Neural progenitor cell (in vitro differentiated cells): ENCODE data around the gene SLC34A1. TPM values are rescaled to one million over a fixed set of nuclear protein-coding genes. Genes with fewer than 3 reads are reported as not detected.

Experiments
- DNase-seq: peaks from one replicate; pipeline ENCODE4 v3.0.0-alpha.2; 2016; ENCODE audit warnings: low spot score
- H2AFZ ChIP-seq: fragments of 200-600 bp; sonication (generic); replicated peaks from 2 replicates; pipeline ENCODE4 v1.6.1; 2016; ENCODE audit warnings: antibody characterized with exemption
- H3F3A ChIP-seq: fragments of 200-600 bp; sonication (generic); 2 replicates; pipeline ENCODE4 v1.6.1; 2016; ENCODE audit warnings: antibody characterized with exemption, low read depth
- H3K27ac ChIP-seq: fragments of 200-600 bp; sonication (generic); 2 replicates; pipeline ENCODE4 v1.5.1; 2016; ENCODE audit warnings: mild to moderate bottlenecking
- H3K27me3 ChIP-seq: fragments of 200-600 bp; sonication (generic); 2 replicates; pipeline ENCODE4 v1.6.1; 2016; ENCODE audit warnings: mild to moderate bottlenecking, moderate library complexity
- H3K36me3 ChIP-seq: fragments of 200-600 bp; sonication (generic); 2 replicates; pipeline ENCODE4 v1.5.1; 2016
- H3K4me1 ChIP-seq: fragments of 200-600 bp; sonication (generic); 2 replicates; pipeline ENCODE4 v1.6.1; 2016; ENCODE audit warnings: mixed run types
- H3K4me2 ChIP-seq: fragments of 200-600 bp; sonication (generic); 2 replicates; pipeline ENCODE4 v1.6.1; 2016
- H3K4me3 ChIP-seq: fragments of 200-600 bp; sonication (generic); 2 replicates; pipeline ENCODE4 v1.5.1; 2016
- H3K79me2 ChIP-seq: fragments of 200-600 bp; sonication (generic); 2 replicates; pipeline ENCODE4 v1.6.1; 2016; ENCODE audit warnings: low read depth
- H3K9ac ChIP-seq: fragments of 200-600 bp; sonication (generic); 2 replicates; pipeline ENCODE4 v1.6.1; 2016
- H3K9me3 ChIP-seq: fragments of 200-600 bp; sonication (generic); 2 replicates; pipeline ENCODE4 v1.5.1; 2016; ENCODE audit warnings: low read depth
- H4K20me1 ChIP-seq: fragments of 200-600 bp; sonication (generic); 2 replicates; pipeline ENCODE4 v1.6.1; 2016; ENCODE audit warnings: low read depth
- H3K27ac Mint-ChIP-seq: 3 replicates; pipeline ENCODE4 v1.8.0; 2021; ENCODE audit warnings: mixed read lengths
- H3K27me3 Mint-ChIP-seq: 2 replicates; pipeline ENCODE4 v1.8.0; 2022; ENCODE audit warnings: low read depth, mild to moderate bottlenecking, inconsistent platforms, moderate library complexity, mixed read lengths; ENCODE audit not compliant: insufficient read depth
- H3K36me3 Mint-ChIP-seq: 3 replicates; pipeline ENCODE4 v1.8.0; 2021; ENCODE audit warnings: mixed read lengths
- H3K4me1 Mint-ChIP-seq: 3 replicates; pipeline ENCODE4 v1.8.0; 2021; ENCODE audit warnings: mixed read lengths
- H3K4me3 Mint-ChIP-seq: 3 replicates; pipeline ENCODE4 v1.8.0; 2021; ENCODE audit warnings: mild to moderate bottlenecking, moderate library complexity, mixed read lengths
- H3K9me3 Mint-ChIP-seq: 3 replicates; pipeline ENCODE4 v1.8.0; 2020; ENCODE audit warnings: mixed read lengths
- CTCF ChIP-seq: fragments of 200-600 bp; sonication (generic); IDR thresholded peaks from 2 replicates; pipeline ENCODE4 v1.5.1; 2017; ENCODE audit warnings: antibody characterized with exemption, mild to moderate bottlenecking
- EZH2 ChIP-seq: fragments of 200-600 bp; sonication (generic); IDR thresholded peaks from 2 replicates; pipeline ENCODE4 v1.6.1; 2017; ENCODE audit warnings: antibody characterized with exemption, mild to moderate bottlenecking, moderate library complexity
- EZH2phosphoT487 ChIP-seq: fragments of 200-600 bp; sonication (generic); IDR thresholded peaks from 2 replicates; pipeline ENCODE4 v1.6.1; 2017; ENCODE audit warnings: antibody characterized with exemption
- total RNA-seq: library from RNA; depleted of rRNA; stranded (reverse); fragments of >200 nt; gene quantifications from 2 replicates; pipeline ENCODE4 v1.2.3, GENCODE V29; 2015; ENCODE audit warnings: low replicate concordance

SLC34A1 gene
- total RNA-seq, 1 donor from 2014 or later: not detected

- DNase-seq: no peak
- H3K79me2 ChIP-seq: no peaks in the 10 kb centered on the region
- no peaks in the 10 kb centered on the region for H3K9me3 Mint-ChIP-seq
- H3K27me3 Mint-ChIP-seq: peaks cover 13% of the 10 kb centered on the region
- no peak overlapping the region for H3K27ac ChIP-seq
- H3K9me3 ChIP-seq: no peaks in the 10 kb centered on the region
- H3F3A ChIP-seq: peaks cover 12% of the 10 kb centered on the region
- H3K4me3 Mint-ChIP-seq: no peak overlapping the region
- peak overlapping the region; percentile 43 for H3K27ac Mint-ChIP-seq
- no peak overlapping the region for H3K4me3 ChIP-seq
- no peak overlapping the region for H2AFZ ChIP-seq
- H3K4me1 Mint-ChIP-seq: peaks cover 6% of the 10 kb centered on the region
- no peaks in the 10 kb centered on the region for H3K27me3 ChIP-seq
- H3K4me1 ChIP-seq: no peaks in the 10 kb centered on the region
- H3K36me3 ChIP-seq: no peaks in the 10 kb centered on the region
- no peak overlapping the region for H3K9ac ChIP-seq
- TF ChIP-seq CTCF (no peak), EZH2 (no peak), EZH2phosphoT487 (no peak)
- no peaks in the 10 kb centered on the region for H4K20me1 ChIP-seq
- H3K4me2 ChIP-seq: no peak overlapping the region
- no peaks in the 10 kb centered on the region for H3K36me3 Mint-ChIP-seq
Measured at GRCh38 chr5:177421062-177421798, 37.0 kb downstream of the SLC34A1 start.

DNA sequence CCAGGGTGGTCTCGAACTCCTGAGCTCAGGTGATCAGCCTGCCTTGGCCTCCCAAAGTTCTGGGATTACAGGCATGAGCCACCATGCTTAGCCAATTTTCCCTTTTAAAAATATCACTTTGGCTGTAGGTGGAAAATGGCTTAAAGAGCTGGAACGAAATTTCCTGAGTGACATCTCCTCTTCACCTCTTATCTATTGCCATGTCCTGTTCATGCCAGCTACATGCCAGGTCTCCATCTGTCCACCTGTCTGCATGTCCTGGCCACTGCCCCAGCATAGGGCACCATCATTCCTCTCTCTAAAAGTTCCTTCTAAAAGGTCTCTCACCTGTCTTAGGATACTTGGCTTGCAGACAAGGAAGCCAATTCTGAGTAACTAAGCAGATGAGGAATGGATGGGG, 39.4 kb downstream of the SLC34A1 start:
- peaks cover 20% of the 10 kb centered on the region for H4K20me1 ChIP-seq
- no peak overlapping the region for H2AFZ ChIP-seq
- H3K4me3 ChIP-seq: no peak overlapping the region
- H3K4me2 ChIP-seq: no peak overlapping the region
- no peaks in the 10 kb centered on the region for H3K27me3 ChIP-seq
- H3K27ac ChIP-seq: no peak overlapping the region
- no peak overlapping the region for H3K4me3 Mint-ChIP-seq
- H3K27ac Mint-ChIP-seq: peak overlapping the region; percentile 70
- H3K9me3 ChIP-seq: no peaks in the 10 kb centered on the region
- peaks cover 13% of the 10 kb centered on the region for H3K27me3 Mint-ChIP-seq
- no peaks in the 10 kb centered on the region for H3K9me3 Mint-ChIP-seq
- no peak for DNase-seq
- no peak for TF ChIP-seq EZH2phosphoT487
- TF ChIP-seq EZH2: no peak
- TF ChIP-seq CTCF: no peak
- peaks cover 15% of the 10 kb centered on the region for H3K4me1 Mint-ChIP-seq
- H3K79me2 ChIP-seq: peaks cover 20% of the 10 kb centered on the region
- no peak overlapping the region for H3K9ac ChIP-seq
- H3F3A ChIP-seq: peaks cover 12% of the 10 kb centered on the region
- H3K36me3 ChIP-seq: no peaks in the 10 kb centered on the region
- H3K4me1 ChIP-seq: peaks cover 9% of the 10 kb centered on the region
- H3K36me3 Mint-ChIP-seq: no peaks in the 10 kb centered on the region

DNA sequence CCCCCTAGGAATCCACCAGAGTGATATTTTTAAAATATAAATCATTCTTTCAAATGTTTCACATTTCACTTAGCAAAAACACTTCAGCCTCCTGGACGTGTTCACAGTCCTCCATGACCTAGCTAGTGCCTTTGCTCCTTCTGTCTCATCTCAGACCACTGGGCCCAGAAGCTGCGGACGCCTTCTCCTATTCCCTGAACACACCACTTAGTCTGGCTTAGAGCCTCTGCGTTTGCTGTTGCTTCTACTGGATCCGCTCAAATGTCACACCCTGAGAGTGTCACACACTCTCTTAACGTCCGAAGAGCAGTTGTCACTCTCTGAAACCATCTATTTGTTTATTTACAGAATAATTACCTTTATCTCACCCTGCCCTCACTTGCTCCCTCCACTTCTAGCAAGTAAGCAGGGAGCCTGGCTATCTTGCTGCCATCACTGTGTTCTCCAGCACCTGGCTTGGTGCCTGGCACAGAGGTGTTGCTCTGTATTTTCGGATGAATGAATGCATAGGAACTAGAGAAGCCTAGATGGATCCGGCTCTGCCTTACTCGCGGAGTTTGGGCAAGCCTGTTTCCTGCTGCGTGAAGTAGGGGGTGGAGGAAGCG, 41.1 kb downstream of the SLC34A1 start:
- Histone ChIP-seq H3K4me1 (peaks cover 9% of the 10 kb centered on the region), H2AFZ (peak overlapping the region; percentile 59), H3K27ac (peak overlapping the region; percentile 88), H3K79me2 (peaks cover 32% of the 10 kb centered on the region), H3K27me3 (no peaks in the 10 kb centered on the region), H3K4me3 (peak overlapping the region; percentile 60), H3K9me3 (no peaks in the 10 kb centered on the region), H3K9ac (no peak overlapping the region), H3K36me3 (no peaks in the 10 kb centered on the region), H3K4me2 (peak overlapping the region; percentile 71), H3F3A (peaks cover 12% of the 10 kb centered on the region), H4K20me1 (peaks cover 31% of the 10 kb centered on the region)
- Mint-ChIP-seq H3K27me3 (peaks cover 13% of the 10 kb centered on the region), H3K36me3 (peaks cover 2% of the 10 kb centered on the region), H3K27ac (peak overlapping the region; percentile 98), H3K4me3 (peak overlapping the region; percentile 94), H3K9me3 (no peaks in the 10 kb centered on the region), H3K4me1 (peaks cover 27% of the 10 kb centered on the region)
- no peak for DNase-seq
- TF ChIP-seq CTCF (no peak), EZH2phosphoT487 (no peak)
